Right lobe of liver (tissue), 6 donors: ENCODE data around the gene CNPPD1. TPM values are rescaled to one million over a fixed set of nuclear protein-coding genes. Genes with fewer than 3 reads are reported as not detected.

ENCODE experiments used
- ATAC-seq, 4 donors: fragments of 200-7000 bp; cut with Tn5 transposase; one replicate each; pipeline ENCODE4 v1.9.1; 2020; ENCODE audit warnings: mild to moderate bottlenecking in 4 of 4, moderate library complexity in 4 of 4
- DNase-seq, 3 donors: peaks; one replicate each; pipeline ENCODE4 v3.0.0-alpha.2; 2020
- H3K27ac ChIP-seq, 3 donors: fragments of 200-600 bp; one replicate each; pipeline ENCODE4 v1.8.0; 2022
- H3K27me3 ChIP-seq, 2 donors: fragments of 200-600 bp; one replicate each; pipeline ENCODE4 v1.8.0; 2022
- H3K36me3 ChIP-seq, 4 donors: fragments of 200-600 bp; sonication (generic) in 1 of 4; one replicate each; pipeline versions ENCODE4 v1.5.1 to v1.8.0; 2017 to 2022; ENCODE audit warnings: control low read depth in 1 of 4
- H3K4me1 ChIP-seq, 4 donors: fragments of 200-600 bp; sonication (generic) in 1 of 4; one replicate each; pipeline versions ENCODE4 v1.5.1 to v1.8.0; 2017 to 2022; ENCODE audit warnings: control low read depth in 1 of 4
- H3K4me3 ChIP-seq, 3 donors: fragments of 200-600 bp; one replicate each; pipeline ENCODE4 v1.8.0; 2022
- H3K9me3 ChIP-seq, 4 donors: fragments of 200-600 bp; sonication (generic) in 1 of 4; one replicate each; pipeline versions ENCODE4 v1.5.1 to v1.8.0; 2017 to 2022; ENCODE audit warnings: control low read depth in 1 of 4
- POLR2A ChIP-seq: fragments of 450-650 bp; IDR thresholded peaks from one replicate; pipeline ENCODE4 v1.6.1; 2017; ENCODE audit warnings: antibody characterized with exemption, mild to moderate bottlenecking
- WGBS: methylation state at CpG from one replicate; pipeline ENCODE4 v1.1.6; 2018; ENCODE audit warnings: low coverage, low lambda C conversion rate; ENCODE audit not compliant: insufficient coverage; ENCODE audit errors: missing lambda C conversion rate; 5-methylcytosine and 5-hydroxymethylcytosine counted together
- intact Hi-C, 2 donors: fragments of 100-400 bp; cut with DNase I; formaldehyde crosslinking; loops; one replicate each; pipeline versions ENCODE4 v1.11.2 to v1.14.1; 2022
- total RNA-seq, 6 experiments: library from RNA; depleted of rRNA in 2 of 6; stranded (reverse); fragments of >200 nt in 2 of 6; fragmentation: NEBNext Ultra II Directional in 3 of 6; extraction: Animal tissue kit (Norgen Biotek cat#: 25700) in 3 of 6; gene quantifications; one replicate each; pipeline versions ENCODE4 v1.1.0 to v1.2.4, GENCODE V29; 2016 to 2023
- TF ChIP-seq, protein P1 (sequence below), 4 donors: fragments of 200-600 bp in 3 of 4; fragments of 450-650 bp in 1 of 4; IDR thresholded peaks; one replicate each; pipeline versions ENCODE4 v1.5.1 to v1.8.0; 2016 to 2022; ENCODE audit warnings: antibody characterized with exemption in 4 of 4, mild to moderate bottlenecking in 2 of 4
- donor health status: DM: no; HTN: yes; CAD: no.
- donor health status: DM: no; HTN: no; CAD: no.
- donor health status: DM: no; HTN: no; CAD: no.
- donor health status: DM: no; HTN: yes; CAD: no.
- donor health status: DM: no; HTN: yes; CAD: no.

Gene CNPPD1
- total RNA-seq, 6 experiments from 2014 or later: 22.3 to 37.1 (median 30.2) TPM

GRCh38 chr2:219158025-219158424 lies 18.7 kb downstream of the CNPPD1 start:
- 95% methylated on average over 3 of the region's 4 CpGs for WGBS

DNA sequence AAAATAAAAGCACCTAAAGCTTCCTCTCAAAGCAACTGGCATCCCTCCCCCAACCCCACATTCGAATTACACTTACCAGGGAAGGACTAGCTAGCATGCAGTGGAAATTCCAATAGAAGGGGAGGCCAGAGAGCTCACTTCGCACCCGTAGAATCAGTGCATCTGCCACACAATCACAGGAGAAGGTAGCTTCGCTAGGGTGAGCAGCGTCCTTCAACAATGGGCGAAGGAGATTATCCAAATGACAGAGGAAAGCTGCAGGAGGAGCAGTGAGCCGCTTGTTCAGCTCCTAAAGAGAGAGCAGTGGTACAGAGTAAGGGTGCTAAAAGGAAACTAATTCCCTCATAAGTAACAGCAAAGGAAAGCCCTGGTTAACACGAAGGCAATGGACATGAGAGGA lies 19.3 kb downstream of the CNPPD1 start:
- no peak for ATAC-seq
- Histone ChIP-seq H3K4me1 (peaks cover 0 to 11% (median 2%) of the 10 kb centered on the region in 4 donors), H3K9me3 (no peaks in the 10 kb centered on the region), H3K4me3 (no peak overlapping the region), H3K27ac (no peak overlapping the region), H3K27me3 (no peaks in the 10 kb centered on the region), H3K36me3 (peaks cover 0 to 11% (median 0%) of the 10 kb centered on the region in 4 donors)
- DNase-seq: no peak
- WGBS: 78% methylated on average over 8 of the region's 8 CpGs
- intact Hi-C loops: loop anchor here (5.0 to 10.0 kb wide), 2 partner anchors 100 to 103 kb away; no protein-coding TSS in a partner anchor
- TF ChIP-seq, protein P1, sequence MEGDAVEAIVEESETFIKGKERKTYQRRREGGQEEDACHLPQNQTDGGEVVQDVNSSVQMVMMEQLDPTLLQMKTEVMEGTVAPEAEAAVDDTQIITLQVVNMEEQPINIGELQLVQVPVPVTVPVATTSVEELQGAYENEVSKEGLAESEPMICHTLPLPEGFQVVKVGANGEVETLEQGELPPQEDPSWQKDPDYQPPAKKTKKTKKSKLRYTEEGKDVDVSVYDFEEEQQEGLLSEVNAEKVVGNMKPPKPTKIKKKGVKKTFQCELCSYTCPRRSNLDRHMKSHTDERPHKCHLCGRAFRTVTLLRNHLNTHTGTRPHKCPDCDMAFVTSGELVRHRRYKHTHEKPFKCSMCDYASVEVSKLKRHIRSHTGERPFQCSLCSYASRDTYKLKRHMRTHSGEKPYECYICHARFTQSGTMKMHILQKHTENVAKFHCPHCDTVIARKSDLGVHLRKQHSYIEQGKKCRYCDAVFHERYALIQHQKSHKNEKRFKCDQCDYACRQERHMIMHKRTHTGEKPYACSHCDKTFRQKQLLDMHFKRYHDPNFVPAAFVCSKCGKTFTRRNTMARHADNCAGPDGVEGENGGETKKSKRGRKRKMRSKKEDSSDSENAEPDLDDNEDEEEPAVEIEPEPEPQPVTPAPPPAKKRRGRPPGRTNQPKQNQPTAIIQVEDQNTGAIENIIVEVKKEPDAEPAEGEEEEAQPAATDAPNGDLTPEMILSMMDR (IDR thresholded peaks at IDR 0.05): no peak
- no peak for TF ChIP-seq POLR2A

More at GRCh38 chr2:219158025-219158424, 18.7 kb downstream of the CNPPD1 start:
- Histone ChIP-seq H3K36me3 (peaks cover 0 to 11% (median 0%) of the 10 kb centered on the region in 4 donors), H3K27ac (no peak overlapping the region), H3K4me1 (peaks cover 0 to 11% (median 2%) of the 10 kb centered on the region in 4 donors), H3K27me3 (no peaks in the 10 kb centered on the region), H3K9me3 (no peaks in the 10 kb centered on the region), H3K4me3 (no peak overlapping the region)
- no peak for TF ChIP-seq POLR2A
- TF ChIP-seq, protein P1 (IDR thresholded peaks at IDR 0.05): no peak
- intact Hi-C loops: loop anchor here (5.0 to 10.0 kb wide), 2 partner anchors 101 to 103 kb away; no protein-coding TSS in a partner anchor
- DNase-seq (no peak), ATAC-seq (no peak)

- Histone ChIP-seq H3K36me3 (peaks cover 0 to 11% (median 0%) of the 10 kb centered on the region in 4 donors), H3K27me3 (no peaks in the 10 kb centered on the region), H3K9me3 (no peaks in the 10 kb centered on the region), H3K4me3 (no peak overlapping the region), H3K4me1 (peaks cover 0 to 7% (median 2%) of the 10 kb centered on the region in 4 donors), H3K27ac (no peak overlapping the region)
- DNase-seq (no peak), ATAC-seq (peak; percentile 80 to 89 (median 84))
- intact Hi-C loops: loop anchor here (5.0 to 10.0 kb wide), 2 partner anchors 98 to 100 kb away; no protein-coding TSS in a partner anchor
- TF ChIP-seq, protein P1 (IDR thresholded peaks at IDR 0.05): peak; percentile 56 to 82 (median 60)
- no peak for TF ChIP-seq POLR2A
- WGBS: 4% methylated on average over 4 of the region's 4 CpGs
These were observed 21.6 kb downstream of the CNPPD1 start for GRCh38 chr2:219155054-219155644.

DNA sequence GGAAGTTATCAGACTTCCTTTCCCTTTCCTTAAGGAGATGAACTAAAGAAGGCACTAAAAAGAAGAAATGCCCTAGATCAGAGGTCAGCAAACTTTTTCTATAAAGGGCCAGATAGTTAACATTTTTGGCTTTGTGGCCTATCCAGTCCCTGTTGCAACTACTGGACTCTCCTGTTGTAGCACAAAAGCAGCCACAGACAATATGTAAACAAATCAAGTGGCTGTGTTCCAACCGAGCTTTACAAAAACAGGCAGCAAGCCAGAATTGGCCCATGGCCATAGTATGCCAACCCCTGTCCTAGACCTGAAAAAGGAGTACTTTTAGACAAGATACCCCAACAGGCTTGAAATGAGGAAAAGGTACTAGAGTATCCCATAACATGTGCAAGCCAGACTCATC lies 27.1 kb downstream of the CNPPD1 start:
- intact Hi-C loops: loop anchor here in 1 of 2 donors (10.0 kb wide), 1 partner anchor 95 kb away; no protein-coding TSS in a partner anchor
- peak overlapping the region in 2 of 3 donors; percentile 40 to 47 for H3K27ac ChIP-seq
- H3K9me3 ChIP-seq: no peaks in the 10 kb centered on the region
- peaks cover 0 to 12% (median 6%) of the 10 kb centered on the region in 4 donors for H3K4me1 ChIP-seq
- ATAC-seq (peak; percentile 95 to 97 (median 96)), DNase-seq (peak; percentile 60 to 88 (median 69))
- no peaks in the 10 kb centered on the region for H3K27me3 ChIP-seq
- peaks cover 0 to 21% (median 3%) of the 10 kb centered on the region in 4 donors for H3K36me3 ChIP-seq
- H3K4me3 ChIP-seq: no peak overlapping the region
- WGBS: 11% methylated on average over 1 of the region's 1 CpG
- TF ChIP-seq, protein P1 (IDR thresholded peaks at IDR 0.05): no peak
- no peak for TF ChIP-seq POLR2A
